Colon (tissue), 2 donors: Measurements from ENCODE around the gene DNAH1.

Experiments used
- FAIRE-seq: peaks from 2 replicates; lab custom pipeline; 2012; peaks lifted over from hg19 to GRCh38; lab: Jason Lieb, UNC
- donor health status: control.
- donor health status: control.

DNAH1 gene

GRCh38 chr3:52290596-52291507 lies 25.3 kb upstream of the DNAH1 start:
- no peak for FAIRE-seq

- no peak for FAIRE-seq
Observed at GRCh38 chr3:52291508-52292181, 24.5 kb upstream of the DNAH1 start.

GRCh38 chr3:52292247-52293065 lies 23.7 kb upstream of the DNAH1 start:
- no peak for FAIRE-seq

- no peak for FAIRE-seq
Observed at GRCh38 chr3:52293491-52294319, 22.4 kb upstream of the DNAH1 start.

- no peak for FAIRE-seq
Observed at GRCh38 chr3:52294320-52295150, 21.6 kb upstream of the DNAH1 start.

- FAIRE-seq: no peak
Observed at GRCh38 chr3:52295671-52296208, 20.4 kb upstream of the DNAH1 start.

GRCh38 chr3:52297242-52298148 lies 18.6 kb upstream of the DNAH1 start:
- FAIRE-seq: no peak

GRCh38 chr3:52298149-52299098 lies 17.7 kb upstream of the DNAH1 start:
- FAIRE-seq: no peak

GRCh38 chr3:52299247-52299878 lies 16.8 kb upstream of the DNAH1 start:
- no peak for FAIRE-seq

GRCh38 chr3:52299879-52300611 lies 16.1 kb upstream of the DNAH1 start:
- no peak for FAIRE-seq

- no peak for FAIRE-seq
Observed at GRCh38 chr3:52302426-52303145, 13.5 kb upstream of the DNAH1 start.

GRCh38 chr3:52303811-52304210 lies 12.3 kb upstream of the DNAH1 start:
- FAIRE-seq: no peak

- no peak for FAIRE-seq
Observed at GRCh38 chr3:52305926-52306325, 10.2 kb upstream of the DNAH1 start.

- FAIRE-seq: no peak
Observed at GRCh38 chr3:52306978-52307377, 9.1 kb upstream of the DNAH1 start.

- FAIRE-seq: no peak
Observed at GRCh38 chr3:52308308-52308707, 7.8 kb upstream of the DNAH1 start.

GRCh38 chr3:52310861-52311575 lies 5.1 kb upstream of the DNAH1 start:
- FAIRE-seq: no peak
